Limb (tissue), 2 donors: ENCODE measurements around the gene GRAMD1B.
"Not testable (repeated sequence)": the region's sequence is repeated elsewhere in the genome, so short reads cannot be mapped to it uniquely, and the experiment has no call there.

Experiments used
- DNase-seq, 2 donors: peaks; one replicate each; pipeline ENCODE4 v3.0.0-alpha.2; 2016; ENCODE audit errors: extremely low spot score in 2 of 2

The GRAMD1B gene

GRCh38 chr11:123443851-123444623 lies 14.0 kb downstream of the GRAMD1B start:
- DNase-seq, result no peak

GRCh38 chr11:123448823-123449222 lies 18.8 kb downstream of the GRAMD1B start:
- no peak for DNase-seq

DNA sequence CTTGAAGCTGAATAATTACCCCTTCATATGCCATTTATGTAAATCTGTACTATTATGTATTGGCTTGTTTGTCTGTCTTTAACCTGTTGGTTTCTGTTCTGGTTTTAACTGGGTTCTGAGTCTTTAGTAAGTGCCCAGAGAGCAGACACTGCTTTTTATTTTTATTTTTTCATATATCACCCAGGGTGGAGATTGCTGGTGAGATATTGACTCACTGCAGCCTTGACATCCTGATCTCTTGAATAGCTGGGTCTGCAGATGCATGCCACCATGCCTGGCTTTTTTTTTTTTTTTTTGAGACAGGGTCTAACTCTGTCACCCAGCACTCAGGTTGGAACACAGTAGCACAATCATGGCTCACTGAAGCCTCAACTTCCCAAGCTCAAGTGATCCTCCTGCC lies 19.4 kb downstream of the GRAMD1B start:
- DNase-seq, result no peak

GRCh38 chr11:123450623-123451022 lies 20.6 kb downstream of the GRAMD1B start:
- DNase-seq, result peak; percentile 37 to 67

- no peak for DNase-seq
Observed at GRCh38 chr11:123451183-123451781, 21.2 kb downstream of the GRAMD1B start.

GRCh38 chr11:123452794-123453193 lies 22.7 kb downstream of the GRAMD1B start:
- no peak for DNase-seq

DNA sequence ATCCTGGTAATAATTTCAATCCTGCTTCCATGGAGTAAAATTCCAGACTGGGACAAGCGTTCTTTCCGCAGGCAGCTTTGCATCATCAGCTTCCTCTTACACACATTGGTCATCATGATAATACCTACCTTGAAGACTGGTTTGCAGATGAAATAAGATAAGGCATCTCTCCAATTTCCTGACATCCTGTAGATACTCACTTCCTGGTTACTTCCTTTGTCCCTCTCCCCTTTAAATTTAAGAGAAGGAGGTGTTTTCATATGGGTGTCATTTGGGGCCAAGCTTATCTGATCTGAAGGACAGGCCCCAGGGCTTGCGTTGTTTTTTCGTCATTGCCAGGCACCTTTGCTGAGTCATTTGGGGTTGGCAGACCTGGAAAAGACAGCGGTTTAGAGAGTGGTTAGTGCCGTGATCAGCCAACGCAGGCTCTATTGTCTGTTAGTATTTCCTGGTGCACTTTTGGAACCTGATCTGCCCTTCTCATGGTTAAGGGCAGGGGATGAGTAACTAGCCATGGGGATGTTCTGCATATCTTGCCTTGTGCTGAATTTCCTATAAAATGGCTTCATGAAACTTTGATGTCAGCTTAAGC lies 24.1 kb downstream of the GRAMD1B start:
- no peak for DNase-seq

- DNase-seq, result no peak
Observed at GRCh38 chr11:123454796-123455195, 24.7 kb downstream of the GRAMD1B start.

GRCh38 chr11:123456448-123456847 lies 26.4 kb downstream of the GRAMD1B start:
- not testable (repeated sequence) for DNase-seq

DNA sequence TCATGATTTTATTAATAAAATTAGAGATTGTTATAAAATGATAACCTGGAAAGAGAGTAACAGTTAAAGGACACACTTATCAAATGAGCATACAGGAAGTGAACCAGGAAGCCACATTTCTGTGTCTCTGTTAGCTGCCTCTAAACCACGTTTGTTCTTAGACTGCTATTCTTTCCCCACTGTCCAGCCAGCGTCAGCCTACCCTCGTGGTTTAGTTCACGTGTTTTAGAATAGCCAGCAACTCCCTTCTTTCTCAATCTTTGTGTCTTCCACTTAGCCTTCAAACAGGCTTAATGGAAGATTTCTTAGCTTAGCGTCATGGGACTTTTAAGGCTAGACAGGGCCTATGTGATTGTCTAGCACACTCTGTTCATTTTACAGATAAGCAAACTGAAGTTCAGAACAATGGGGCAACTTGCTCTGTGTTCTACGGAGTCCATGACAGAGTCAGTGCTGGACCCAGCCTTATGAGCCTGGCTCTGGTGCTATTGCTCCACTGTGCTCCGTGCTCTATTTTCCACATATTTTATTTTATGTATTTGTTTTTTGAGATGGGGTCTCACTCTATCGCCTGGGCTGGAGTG lies 27.2 kb downstream of the GRAMD1B start:
- no peak for DNase-seq

GRCh38 chr11:123458501-123458900 lies 28.4 kb downstream of the GRAMD1B start:
- no peak for DNase-seq

DNA sequence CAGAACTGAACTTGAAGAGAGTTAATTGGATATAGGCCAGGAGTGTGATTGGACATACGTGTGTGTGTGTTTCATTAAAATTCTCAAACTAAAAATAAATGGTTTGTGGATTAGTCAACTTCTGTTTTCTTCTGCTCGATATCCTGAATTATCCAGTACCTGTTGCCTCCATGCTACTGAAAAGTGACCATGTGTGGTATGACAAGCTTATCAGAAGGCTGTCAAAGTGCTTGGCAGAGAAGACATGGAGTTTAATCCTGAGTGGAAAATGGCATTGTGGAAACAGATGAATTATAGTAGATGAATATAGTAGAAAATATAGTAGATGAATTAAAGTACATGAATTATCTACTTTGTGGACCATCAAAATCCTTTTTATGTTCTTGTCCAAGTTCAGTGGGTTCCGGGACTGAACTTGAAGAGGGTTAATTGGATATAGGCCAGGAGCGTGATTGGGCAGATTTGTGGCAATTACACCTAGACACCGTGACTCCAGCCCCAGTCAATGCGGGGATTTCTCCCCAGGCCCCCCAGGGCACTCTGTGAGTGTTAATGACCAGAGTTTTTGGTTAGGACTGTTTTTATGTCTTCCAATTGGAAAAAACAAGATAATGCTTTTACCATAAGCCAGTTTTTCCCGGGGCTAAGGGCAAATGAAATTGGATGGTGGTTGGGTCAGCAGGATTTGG lies 30.1 kb downstream of the GRAMD1B start:
- no peak for DNase-seq

DNA sequence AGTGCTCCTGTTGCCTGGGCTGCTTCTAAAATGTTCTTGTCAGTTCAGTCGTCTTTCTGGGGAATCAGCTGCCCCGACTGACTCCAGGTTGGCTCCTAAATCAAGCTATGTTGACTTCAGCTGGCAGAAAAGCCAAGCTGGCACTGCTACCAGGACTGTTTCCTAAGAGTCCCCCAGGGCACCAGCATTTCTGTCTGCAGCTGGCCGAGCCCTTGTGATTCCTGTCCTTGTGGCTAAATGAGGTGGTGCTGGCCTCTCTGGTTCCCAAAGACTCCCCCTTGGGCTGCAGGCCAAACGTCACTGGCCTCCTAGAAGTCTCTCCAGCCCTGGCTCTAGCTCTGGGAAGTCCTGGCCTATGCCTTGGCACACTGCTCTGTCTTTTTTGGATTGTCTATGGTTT lies 31.1 kb downstream of the GRAMD1B start:
- no peak for DNase-seq

DNA sequence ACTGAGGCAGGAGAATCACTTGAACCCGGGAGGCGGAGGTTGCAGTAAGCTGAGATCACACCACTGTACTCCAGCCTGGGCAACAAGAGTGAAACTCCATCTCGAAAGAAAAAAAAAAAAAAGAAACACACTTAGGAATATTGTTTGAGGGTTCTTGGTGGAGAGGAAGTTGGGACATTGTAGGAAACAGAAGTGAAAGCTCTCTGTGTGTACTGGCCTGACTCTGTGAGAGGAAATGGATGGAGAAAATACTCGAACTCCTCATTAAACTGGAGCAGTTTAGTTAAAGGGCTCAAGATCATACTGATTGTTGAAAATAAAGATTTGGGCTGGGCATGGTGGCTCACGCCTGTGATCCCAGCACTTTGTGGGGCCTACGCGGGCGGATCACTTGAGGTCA lies 35.6 kb downstream of the GRAMD1B start:
- DNase-seq, result not testable (repeated sequence)

- not testable (repeated sequence) for DNase-seq
Observed at GRCh38 chr11:123466172-123466571, 36.1 kb downstream of the GRAMD1B start.

- DNase-seq, result no peak
Observed at GRCh38 chr11:123469089-123469488, 39.0 kb downstream of the GRAMD1B start.

- DNase-seq, result no peak
Observed at GRCh38 chr11:123469586-123469985, 39.5 kb downstream of the GRAMD1B start.

DNA sequence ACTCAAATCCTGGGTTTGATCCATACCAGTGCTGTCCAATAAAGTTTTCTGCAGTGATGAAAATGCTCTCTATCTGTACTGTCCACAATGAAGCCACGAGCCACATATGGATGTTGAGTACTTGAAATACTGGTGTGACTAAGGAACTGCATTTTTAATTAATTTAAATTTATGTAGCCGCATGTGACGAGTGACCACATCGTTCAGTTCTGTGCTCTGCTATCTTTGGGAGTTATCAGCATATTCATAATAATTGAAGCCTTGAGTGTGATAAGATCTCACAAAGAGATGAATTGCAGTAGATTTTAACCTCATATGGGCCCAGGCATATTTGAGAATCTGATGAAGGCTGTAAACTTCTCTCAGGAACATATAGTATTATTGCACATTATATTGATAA lies 40.8 kb downstream of the GRAMD1B start:
- no peak for DNase-seq

GRCh38 chr11:123472236-123472935 lies 42.3 kb downstream of the GRAMD1B start:
- no peak for DNase-seq

DNA sequence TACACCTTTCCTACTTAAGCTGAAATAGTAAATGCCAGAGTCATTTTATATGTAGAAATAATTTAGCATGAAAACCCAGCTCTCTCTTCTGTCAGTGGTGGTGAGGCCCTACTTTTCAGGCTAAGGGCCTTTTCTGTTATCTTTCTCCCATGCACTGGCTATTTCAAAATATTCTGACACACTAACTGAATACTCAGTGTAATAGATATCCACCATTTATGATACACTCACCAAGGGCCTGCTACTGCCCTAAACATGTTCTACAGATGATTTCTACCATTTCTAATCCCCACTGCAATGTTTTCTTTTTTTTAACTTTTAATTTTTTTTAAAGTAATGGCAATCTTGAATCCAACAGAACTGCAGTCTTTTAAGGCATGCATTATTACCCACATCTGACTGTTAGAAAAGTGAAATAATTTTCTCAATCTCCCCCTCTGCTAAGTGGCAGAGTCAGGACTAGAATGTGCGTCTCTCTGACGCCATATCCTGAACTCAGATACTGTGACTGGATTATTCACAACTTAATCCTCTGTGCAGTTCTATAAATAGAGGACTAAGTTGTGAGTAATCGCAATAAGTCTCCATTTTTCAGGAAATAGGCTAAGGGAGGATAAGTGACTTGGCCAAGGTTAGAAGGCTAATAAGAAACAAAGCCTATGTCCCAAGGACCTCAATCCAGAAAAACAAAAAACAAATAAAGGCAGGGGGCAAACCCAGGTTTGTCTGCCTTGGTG lies 44.0 kb downstream of the GRAMD1B start:
- DNase-seq, result no peak
